ENCODE measurements around the gene BICD2.

The BICD2 gene

DNA sequence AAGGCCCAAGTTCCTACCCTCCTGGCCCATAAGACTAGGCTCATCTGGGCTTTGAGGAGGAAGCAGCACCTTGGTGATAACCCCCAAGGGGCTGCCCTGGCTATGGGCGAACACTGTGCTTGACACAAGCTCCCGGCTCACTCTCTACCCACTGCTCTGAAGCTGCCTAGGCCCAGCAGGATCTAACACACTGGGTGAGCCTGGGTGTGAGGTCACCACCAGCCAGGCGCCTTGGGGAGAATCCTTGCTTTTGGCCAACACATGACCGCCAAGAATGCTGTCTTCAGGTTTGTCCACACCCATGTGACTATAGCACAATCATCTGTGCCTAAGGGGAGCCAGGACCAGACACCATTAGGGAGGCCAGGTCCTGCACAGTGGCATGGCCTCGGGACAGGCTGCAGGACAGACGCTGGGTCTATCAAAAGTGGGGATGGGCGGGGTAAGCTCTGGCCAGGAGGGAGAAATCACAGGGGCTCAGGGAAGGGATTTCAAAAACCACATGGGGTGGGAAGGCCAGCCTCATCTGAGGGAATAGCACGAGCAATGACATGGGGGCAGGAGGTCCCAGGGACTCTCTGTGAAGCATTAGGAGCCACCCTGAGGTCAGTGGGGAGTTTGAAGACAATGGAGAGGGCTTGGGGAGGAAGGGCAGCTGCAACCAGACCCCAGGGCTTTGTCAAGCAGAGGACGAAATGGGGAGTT, 29.6 kb downstream of the BICD2 start:
- H3K4me2 ChIP-seq (ENCODE audit: low read length): no peak overlapping the region
- H3K27me3 ChIP-seq (ENCODE audit: control insufficient read depth, insufficient read depth, low read length): no peaks in the 10 kb centered on the region
- no peaks in the 10 kb centered on the region for H3K36me3 ChIP-seq (ENCODE audit: insufficient read depth, low read length)
- peaks cover 18% of the 10 kb centered on the region for H3K4me1 ChIP-seq (ENCODE audit: control insufficient read depth, insufficient read depth, low read length)
- H3K9ac ChIP-seq (ENCODE audit: low read depth, low read length): no peak overlapping the region
- no peaks in the 10 kb centered on the region for H3K9me3 ChIP-seq (replicated peaks; ENCODE audit: low read length)
- H3K4me3 ChIP-seq (ENCODE audit: low read length): no peak overlapping the region

DNA sequence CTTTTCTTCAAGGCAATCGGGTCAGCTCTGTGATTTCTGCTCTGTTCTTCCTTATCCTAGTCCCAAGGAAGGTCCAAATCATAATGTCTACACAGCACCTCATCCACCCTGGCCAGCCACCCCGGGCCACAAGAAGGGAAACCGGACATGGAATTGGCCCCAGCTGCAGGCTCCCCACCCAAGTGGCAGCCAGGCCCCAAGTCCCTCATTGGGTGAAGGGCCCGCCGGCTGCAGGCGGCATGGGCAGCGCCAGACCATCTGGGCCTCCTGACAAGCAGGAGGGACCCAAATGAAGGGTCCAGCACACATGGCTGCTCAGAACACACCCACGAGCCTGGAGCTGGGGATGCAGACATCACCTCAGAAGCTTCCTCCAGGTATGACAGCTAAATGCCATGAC, 33.7 kb downstream of the BICD2 start:
- Histone ChIP-seq H3K4me3 (ENCODE audit: low read length) (no peak overlapping the region), H3K27me3 (ENCODE audit: control insufficient read depth, insufficient read depth, low read length) (no peaks in the 10 kb centered on the region), H3K4me1 (ENCODE audit: control insufficient read depth, insufficient read depth, low read length) (peaks cover 11% of the 10 kb centered on the region), H3K9me3 (replicated peaks; ENCODE audit: low read length) (no peaks in the 10 kb centered on the region), H3K36me3 (ENCODE audit: insufficient read depth, low read length) (peaks cover 6% of the 10 kb centered on the region), H3K9ac (ENCODE audit: low read depth, low read length) (no peak overlapping the region), H3K4me2 (ENCODE audit: low read length) (no peak overlapping the region)

DNA sequence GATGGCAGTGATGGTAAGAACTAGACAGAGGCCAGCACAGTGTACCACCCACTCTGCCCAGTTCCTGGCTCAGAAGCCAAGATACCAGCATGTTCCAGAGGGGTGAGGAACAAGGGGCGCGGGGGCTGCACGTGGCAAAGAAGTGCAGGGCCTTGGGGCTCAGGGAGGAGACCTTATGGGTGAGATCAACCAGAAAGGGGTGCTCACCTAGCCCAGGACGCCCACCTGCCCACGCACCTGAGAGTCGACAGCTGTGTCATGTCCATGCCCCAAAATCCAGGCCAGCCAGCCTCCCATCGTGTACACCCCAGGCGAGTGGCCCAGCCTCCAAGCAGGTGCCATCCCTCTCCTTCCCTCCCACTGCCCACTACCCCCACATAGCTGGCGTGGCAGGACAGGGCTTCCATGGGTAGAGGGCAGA, 34.9 kb downstream of the BICD2 start:
- Histone ChIP-seq H3K9ac (ENCODE audit: low read depth, low read length) (no peak overlapping the region), H3K4me1 (ENCODE audit: control insufficient read depth, insufficient read depth, low read length) (peaks cover 9% of the 10 kb centered on the region), H3K36me3 (ENCODE audit: insufficient read depth, low read length) (peaks cover 7% of the 10 kb centered on the region), H3K4me2 (ENCODE audit: low read length) (no peak overlapping the region), H3K4me3 (ENCODE audit: low read length) (no peak overlapping the region), H3K9me3 (replicated peaks; ENCODE audit: low read length) (no peaks in the 10 kb centered on the region), H3K27me3 (ENCODE audit: control insufficient read depth, insufficient read depth, low read length) (no peaks in the 10 kb centered on the region)

DNA sequence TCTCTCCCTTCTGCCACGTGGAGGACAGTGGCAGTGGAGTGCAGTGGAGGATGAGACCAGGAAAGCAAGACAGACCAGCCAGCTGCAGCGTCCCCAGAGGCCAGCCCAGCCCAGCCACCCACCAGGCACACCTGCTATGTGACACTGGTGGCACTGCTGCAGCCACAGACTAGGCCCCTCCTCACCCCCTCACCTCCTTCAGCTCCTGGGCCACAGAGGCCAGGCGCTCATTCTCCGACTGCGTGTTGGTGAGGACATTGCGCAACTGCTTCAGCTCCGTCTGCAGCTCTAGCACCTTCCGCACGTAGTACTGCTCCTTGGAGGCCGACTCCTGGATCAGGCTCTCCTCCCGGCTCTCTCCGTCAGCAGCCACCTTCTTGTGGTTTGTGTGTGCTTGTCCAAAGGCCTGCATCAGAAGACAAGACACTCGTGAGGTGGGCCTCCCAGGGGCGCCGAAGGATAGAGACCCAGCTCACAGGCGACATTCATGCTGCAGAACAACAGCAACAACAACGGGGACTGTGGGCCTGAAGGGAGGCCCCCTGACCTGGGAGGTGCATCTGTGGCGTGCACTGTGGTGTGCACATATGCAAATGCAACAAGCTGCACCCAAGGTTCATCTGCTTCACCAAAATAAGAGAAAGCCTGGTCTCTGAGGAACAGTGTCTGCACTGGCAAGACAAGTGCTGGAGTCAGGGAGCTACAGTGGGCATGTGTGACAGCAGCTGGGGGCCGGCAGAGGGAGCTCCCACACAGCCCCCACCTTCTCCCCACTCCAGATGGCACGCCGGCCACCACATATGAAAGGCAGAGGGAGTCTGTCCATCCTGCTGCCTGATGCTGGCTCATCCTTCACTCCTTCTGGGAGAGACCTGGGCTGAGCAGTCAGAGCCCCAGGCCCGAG, 35.5 kb downstream of the BICD2 start:
- Histone ChIP-seq H3K4me1 (ENCODE audit: control insufficient read depth, insufficient read depth, low read length) (peaks cover 9% of the 10 kb centered on the region), H3K9ac (ENCODE audit: low read depth, low read length) (no peak overlapping the region), H3K4me3 (ENCODE audit: low read length) (no peak overlapping the region), H3K9me3 (replicated peaks; ENCODE audit: low read length) (no peaks in the 10 kb centered on the region), H3K36me3 (ENCODE audit: insufficient read depth, low read length) (peaks cover 7% of the 10 kb centered on the region), H3K4me2 (ENCODE audit: low read length) (no peak overlapping the region), H3K27me3 (ENCODE audit: control insufficient read depth, insufficient read depth, low read length) (no peaks in the 10 kb centered on the region)

DNA sequence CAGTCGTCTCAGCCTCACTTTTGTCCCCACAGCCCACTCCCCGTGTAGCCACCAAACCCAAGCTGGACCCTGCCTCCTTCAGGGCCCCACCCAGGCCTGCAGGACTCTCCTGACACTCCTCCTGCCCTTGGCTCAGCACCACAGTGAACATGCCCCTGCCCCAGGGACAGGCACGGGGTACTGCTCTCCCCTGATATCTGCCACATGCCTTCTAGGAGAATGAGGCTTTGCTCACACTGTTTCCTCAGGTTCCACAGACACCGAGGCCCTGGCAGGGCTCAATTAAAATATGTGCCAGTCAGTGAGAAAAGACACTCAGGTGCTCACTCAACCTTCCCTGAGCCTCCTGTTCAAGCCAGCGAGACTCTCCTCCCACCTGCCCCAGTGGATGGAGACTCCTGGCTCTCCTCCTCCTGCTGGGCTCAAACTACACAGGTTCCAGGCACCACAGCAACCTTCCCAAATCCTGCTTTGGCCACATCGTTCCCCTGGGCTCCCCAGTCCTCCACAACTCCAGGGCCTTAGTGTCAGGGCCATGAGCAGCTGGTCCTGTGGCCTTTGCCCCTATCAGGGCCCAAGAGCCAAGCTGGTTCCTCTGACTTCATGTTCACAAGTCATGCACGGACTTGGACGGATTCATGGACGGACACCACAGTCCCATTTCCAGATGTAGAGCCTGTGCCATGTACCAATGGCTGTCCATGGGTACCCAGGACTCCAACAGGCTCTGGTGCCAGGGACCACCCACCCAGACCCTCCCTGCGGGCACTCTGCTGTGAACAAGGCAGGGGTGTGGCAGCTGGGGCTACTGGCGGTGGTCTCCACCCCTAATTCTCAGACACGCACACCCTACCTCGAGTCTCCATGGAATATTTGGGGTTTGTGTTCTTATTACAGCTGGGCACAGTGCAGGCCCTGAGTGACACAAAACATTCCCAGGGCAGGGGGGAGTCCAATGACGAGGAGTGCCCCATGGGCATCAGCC, 36.6 kb downstream of the BICD2 start:
- no peaks in the 10 kb centered on the region for H3K27me3 ChIP-seq (ENCODE audit: control insufficient read depth, insufficient read depth, low read length)
- H3K9me3 ChIP-seq (replicated peaks; ENCODE audit: low read length): no peaks in the 10 kb centered on the region
- no peak overlapping the region for H3K4me2 ChIP-seq (ENCODE audit: low read length)
- H3K36me3 ChIP-seq (ENCODE audit: insufficient read depth, low read length): peaks cover 9% of the 10 kb centered on the region
- peaks cover 9% of the 10 kb centered on the region for H3K4me1 ChIP-seq (ENCODE audit: control insufficient read depth, insufficient read depth, low read length)
- H3K9ac ChIP-seq (ENCODE audit: low read depth, low read length): no peak overlapping the region
- no peak overlapping the region for H3K4me3 ChIP-seq (ENCODE audit: low read length)

DNA sequence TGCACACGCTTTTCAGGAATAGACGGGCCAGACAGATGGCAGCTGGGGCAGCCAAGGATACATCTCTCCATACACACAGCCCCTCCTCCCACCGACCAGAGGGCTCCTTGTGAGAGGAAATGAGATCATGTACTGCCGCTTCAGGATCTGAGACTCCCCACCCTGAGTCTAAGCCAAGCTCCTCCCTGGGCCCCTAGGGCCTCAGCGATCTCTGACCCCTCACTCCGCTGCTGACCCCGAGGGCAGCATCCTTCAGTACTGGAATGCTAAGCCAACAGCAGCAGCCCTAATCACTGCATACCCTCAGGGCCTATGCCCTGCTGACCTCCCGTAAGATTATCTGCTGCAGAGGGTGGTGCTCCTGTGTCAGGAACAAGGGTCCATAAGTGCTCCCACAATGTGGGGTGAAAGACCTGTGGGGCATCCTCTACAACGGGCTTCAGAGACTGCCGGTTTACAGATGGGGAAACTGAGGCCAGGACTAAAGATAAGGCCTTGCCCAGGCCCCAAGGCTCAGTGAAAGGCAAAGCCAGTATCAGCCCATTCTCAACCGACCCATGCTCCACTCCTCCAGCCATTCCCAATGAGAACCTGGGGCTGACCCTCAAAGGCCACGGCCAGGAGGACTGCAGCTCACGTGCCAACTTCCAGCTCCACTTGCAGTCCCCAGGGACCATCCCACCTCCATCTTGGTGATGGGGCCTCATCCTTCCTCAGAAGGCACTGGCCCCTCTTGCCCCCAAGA, 37.5 kb downstream of the BICD2 start:
- no peak overlapping the region for H3K4me3 ChIP-seq (ENCODE audit: low read length)

DNA sequence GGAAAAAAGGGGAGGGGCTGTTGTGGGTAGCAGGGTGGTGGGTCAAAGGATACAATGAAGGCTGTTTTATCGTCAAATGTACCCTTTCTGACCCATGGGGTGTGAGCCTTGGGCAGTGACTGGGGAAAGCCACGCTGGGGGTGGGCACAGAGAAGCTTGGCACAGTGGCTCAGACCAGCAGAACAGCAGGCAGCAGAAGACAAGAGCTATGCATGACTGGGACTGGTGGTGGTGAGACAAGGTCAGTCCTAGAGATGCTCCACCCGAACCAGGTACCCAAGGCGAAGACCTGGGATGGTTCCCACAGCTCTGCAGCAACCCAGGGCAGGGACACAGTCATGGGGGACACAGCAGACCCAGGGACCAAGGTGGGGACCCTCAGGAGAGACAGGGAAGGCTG, 38.3 kb downstream of the BICD2 start:
- Histone ChIP-seq H3K9ac (ENCODE audit: low read depth, low read length) (no peak overlapping the region), H3K36me3 (ENCODE audit: insufficient read depth, low read length) (peaks cover 22% of the 10 kb centered on the region), H3K4me2 (ENCODE audit: low read length) (no peak overlapping the region), H3K4me3 (ENCODE audit: low read length) (no peak overlapping the region), H3K9me3 (replicated peaks; ENCODE audit: low read length) (no peaks in the 10 kb centered on the region), H3K4me1 (ENCODE audit: control insufficient read depth, insufficient read depth, low read length) (peaks cover 9% of the 10 kb centered on the region), H3K27me3 (ENCODE audit: control insufficient read depth, insufficient read depth, low read length) (no peaks in the 10 kb centered on the region)

More for the DNA sequence above, 37.5 kb downstream of the BICD2 start:
- Histone ChIP-seq H3K4me1 (ENCODE audit: control insufficient read depth, insufficient read depth, low read length) (peaks cover 9% of the 10 kb centered on the region), H3K27me3 (ENCODE audit: control insufficient read depth, insufficient read depth, low read length) (no peaks in the 10 kb centered on the region), H3K4me2 (ENCODE audit: low read length) (no peak overlapping the region), H3K36me3 (ENCODE audit: insufficient read depth, low read length) (peaks cover 18% of the 10 kb centered on the region), H3K9me3 (replicated peaks; ENCODE audit: low read length) (no peaks in the 10 kb centered on the region), H3K9ac (ENCODE audit: low read depth, low read length) (no peak overlapping the region)

DNA sequence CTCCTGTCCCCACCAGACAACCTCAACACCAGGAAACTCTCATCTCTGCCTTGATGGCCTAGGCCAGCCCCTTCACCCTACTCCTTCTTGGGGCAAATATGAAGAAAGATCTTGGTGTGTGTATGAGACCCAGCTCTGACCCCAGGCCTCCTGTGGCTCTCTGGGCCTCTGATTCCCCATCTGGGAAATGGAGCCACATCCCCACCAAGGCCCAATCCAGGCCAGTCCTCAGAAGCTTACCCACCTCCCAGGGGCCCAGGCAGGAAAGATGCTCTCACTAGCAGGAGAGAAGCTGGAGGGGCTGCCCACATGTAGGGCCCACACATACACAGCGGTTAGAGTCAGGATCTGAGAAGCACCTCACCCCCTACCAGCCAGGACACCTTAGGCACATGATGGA, 38.9 kb downstream of the BICD2 start:
- H3K4me3 ChIP-seq (ENCODE audit: low read length): no peak overlapping the region
- peaks cover 24% of the 10 kb centered on the region for H3K36me3 ChIP-seq (ENCODE audit: insufficient read depth, low read length)
- H3K9ac ChIP-seq (ENCODE audit: low read depth, low read length): no peak overlapping the region
- H3K4me1 ChIP-seq (ENCODE audit: control insufficient read depth, insufficient read depth, low read length): peaks cover 9% of the 10 kb centered on the region
- no peaks in the 10 kb centered on the region for H3K27me3 ChIP-seq (ENCODE audit: control insufficient read depth, insufficient read depth, low read length)
- no peak overlapping the region for H3K4me2 ChIP-seq (ENCODE audit: low read length)
- H3K9me3 ChIP-seq (replicated peaks; ENCODE audit: low read length): no peaks in the 10 kb centered on the region

DNA sequence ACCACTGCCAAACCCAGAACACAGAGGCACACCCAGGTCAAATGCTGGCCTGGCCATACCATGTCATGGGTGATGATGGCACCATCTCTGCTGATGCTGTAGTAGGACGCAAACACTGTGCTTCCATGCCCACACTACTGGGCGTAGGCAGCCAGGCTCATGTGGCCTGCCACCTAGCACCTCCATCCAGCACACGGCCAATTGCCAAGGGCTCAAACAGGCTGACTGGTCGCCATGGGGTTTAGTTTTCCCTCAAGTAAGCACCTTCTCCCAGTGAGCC, 39.4 kb downstream of the BICD2 start:
- Histone ChIP-seq H3K4me1 (ENCODE audit: control insufficient read depth, insufficient read depth, low read length) (peaks cover 9% of the 10 kb centered on the region), H3K9me3 (replicated peaks; ENCODE audit: low read length) (no peaks in the 10 kb centered on the region), H3K4me2 (ENCODE audit: low read length) (no peak overlapping the region), H3K9ac (ENCODE audit: low read depth, low read length) (no peak overlapping the region), H3K4me3 (ENCODE audit: low read length) (no peak overlapping the region), H3K27me3 (ENCODE audit: control insufficient read depth, insufficient read depth, low read length) (no peaks in the 10 kb centered on the region), H3K36me3 (ENCODE audit: insufficient read depth, low read length) (peaks cover 28% of the 10 kb centered on the region)

DNA sequence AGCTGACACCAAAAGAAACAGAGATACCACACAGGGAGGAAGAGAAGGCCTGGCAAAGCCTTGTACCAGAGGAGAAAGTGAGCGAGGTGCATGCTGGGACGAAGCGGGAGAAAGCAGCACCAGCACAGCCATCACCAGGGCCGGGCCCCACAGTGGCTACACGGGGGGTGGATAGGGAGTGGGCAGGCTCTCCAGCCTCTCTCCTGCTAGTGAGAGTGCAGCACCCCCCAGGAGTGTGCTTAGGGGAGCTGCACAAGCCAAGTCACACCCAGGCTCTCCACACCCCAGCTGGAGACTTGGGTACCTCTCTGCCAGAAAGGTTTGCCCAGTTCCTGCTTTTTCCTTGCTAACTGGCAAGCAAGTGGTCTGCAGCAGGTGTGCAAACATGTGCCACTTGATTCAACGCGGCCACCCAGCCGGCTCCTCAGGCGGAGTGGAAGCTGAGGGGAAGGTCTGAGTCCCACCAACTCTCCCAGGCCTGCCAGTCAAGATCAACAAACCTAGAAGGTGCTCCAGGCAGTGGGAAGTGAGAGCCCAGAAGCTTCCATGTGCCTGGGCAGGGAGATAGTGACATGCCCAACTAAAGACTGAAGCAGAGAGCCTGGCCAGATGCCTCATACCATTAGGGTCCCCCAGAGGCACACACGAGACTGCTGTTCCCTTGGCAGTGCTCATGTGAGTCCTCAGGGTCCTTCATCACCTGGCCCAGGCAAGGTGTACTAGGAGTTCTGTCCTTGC, 39.9 kb downstream of the BICD2 start:
- Histone ChIP-seq H3K4me2 (ENCODE audit: low read length) (no peak overlapping the region), H3K9ac (ENCODE audit: low read depth, low read length) (no peak overlapping the region), H3K4me3 (ENCODE audit: low read length) (no peak overlapping the region), H3K36me3 (ENCODE audit: insufficient read depth, low read length) (peaks cover 33% of the 10 kb centered on the region), H3K27me3 (ENCODE audit: control insufficient read depth, insufficient read depth, low read length) (no peaks in the 10 kb centered on the region), H3K4me1 (ENCODE audit: control insufficient read depth, insufficient read depth, low read length) (peaks cover 9% of the 10 kb centered on the region), H3K9me3 (replicated peaks; ENCODE audit: low read length) (no peaks in the 10 kb centered on the region)
